ENCODE measurements around the gene TMEM138.

The TMEM138 gene

GRCh38 chr11:61333550-61334433 lies 28.4 kb upstream of the TMEM138 start:
- Histone ChIP-seq H3K27me3 (ENCODE audit: insufficient read depth, poor library complexity, severe bottlenecking) (no peaks in the 10 kb centered on the region), H3K27ac (replicated peaks) (peak overlapping the region; percentile 86), H3K4me3 (replicated peaks; ENCODE audit: insufficient read depth, low read length) (peak overlapping the region; percentile 95)
- TF ChIP-seq, protein P1, sequence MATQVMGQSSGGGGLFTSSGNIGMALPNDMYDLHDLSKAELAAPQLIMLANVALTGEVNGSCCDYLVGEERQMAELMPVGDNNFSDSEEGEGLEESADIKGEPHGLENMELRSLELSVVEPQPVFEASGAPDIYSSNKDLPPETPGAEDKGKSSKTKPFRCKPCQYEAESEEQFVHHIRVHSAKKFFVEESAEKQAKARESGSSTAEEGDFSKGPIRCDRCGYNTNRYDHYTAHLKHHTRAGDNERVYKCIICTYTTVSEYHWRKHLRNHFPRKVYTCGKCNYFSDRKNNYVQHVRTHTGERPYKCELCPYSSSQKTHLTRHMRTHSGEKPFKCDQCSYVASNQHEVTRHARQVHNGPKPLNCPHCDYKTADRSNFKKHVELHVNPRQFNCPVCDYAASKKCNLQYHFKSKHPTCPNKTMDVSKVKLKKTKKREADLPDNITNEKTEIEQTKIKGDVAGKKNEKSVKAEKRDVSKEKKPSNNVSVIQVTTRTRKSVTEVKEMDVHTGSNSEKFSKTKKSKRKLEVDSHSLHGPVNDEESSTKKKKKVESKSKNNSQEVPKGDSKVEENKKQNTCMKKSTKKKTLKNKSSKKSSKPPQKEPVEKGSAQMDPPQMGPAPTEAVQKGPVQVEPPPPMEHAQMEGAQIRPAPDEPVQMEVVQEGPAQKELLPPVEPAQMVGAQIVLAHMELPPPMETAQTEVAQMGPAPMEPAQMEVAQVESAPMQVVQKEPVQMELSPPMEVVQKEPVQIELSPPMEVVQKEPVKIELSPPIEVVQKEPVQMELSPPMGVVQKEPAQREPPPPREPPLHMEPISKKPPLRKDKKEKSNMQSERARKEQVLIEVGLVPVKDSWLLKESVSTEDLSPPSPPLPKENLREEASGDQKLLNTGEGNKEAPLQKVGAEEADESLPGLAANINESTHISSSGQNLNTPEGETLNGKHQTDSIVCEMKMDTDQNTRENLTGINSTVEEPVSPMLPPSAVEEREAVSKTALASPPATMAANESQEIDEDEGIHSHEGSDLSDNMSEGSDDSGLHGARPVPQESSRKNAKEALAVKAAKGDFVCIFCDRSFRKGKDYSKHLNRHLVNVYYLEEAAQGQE (IDR thresholded peaks at IDR 0.05; ENCODE audit: insufficient replicate concordance, low read depth) = no peak
- TF ChIP-seq GABPA (IDR thresholded peaks at IDR 0.05; ENCODE audit: low read depth) (no peak), SPI1 (IDR thresholded peaks at IDR 0.05; ENCODE audit: borderline replicate concordance, low read depth) (no peak), POLR2AphosphoS5 (IDR thresholded peaks at IDR 0.05; ENCODE audit: low read depth) (no peak)
- TF ChIP-seq, protein P2, sequence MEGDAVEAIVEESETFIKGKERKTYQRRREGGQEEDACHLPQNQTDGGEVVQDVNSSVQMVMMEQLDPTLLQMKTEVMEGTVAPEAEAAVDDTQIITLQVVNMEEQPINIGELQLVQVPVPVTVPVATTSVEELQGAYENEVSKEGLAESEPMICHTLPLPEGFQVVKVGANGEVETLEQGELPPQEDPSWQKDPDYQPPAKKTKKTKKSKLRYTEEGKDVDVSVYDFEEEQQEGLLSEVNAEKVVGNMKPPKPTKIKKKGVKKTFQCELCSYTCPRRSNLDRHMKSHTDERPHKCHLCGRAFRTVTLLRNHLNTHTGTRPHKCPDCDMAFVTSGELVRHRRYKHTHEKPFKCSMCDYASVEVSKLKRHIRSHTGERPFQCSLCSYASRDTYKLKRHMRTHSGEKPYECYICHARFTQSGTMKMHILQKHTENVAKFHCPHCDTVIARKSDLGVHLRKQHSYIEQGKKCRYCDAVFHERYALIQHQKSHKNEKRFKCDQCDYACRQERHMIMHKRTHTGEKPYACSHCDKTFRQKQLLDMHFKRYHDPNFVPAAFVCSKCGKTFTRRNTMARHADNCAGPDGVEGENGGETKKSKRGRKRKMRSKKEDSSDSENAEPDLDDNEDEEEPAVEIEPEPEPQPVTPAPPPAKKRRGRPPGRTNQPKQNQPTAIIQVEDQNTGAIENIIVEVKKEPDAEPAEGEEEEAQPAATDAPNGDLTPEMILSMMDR (IDR thresholded peaks at IDR 0.05; ENCODE audit: insufficient read depth, low read length) = no peak
- DNase-seq (ENCODE audit: low read depth in 1 of 2, low spot score in 1 of 2) = no peak

GRCh38 chr11:61334434-61335354 lies 27.5 kb upstream of the TMEM138 start:
- TF ChIP-seq, protein P2 (IDR thresholded peaks at IDR 0.05; ENCODE audit: insufficient read depth, low read length) = no peak
- TF ChIP-seq, protein P1 (IDR thresholded peaks at IDR 0.05; ENCODE audit: insufficient replicate concordance, low read depth) = no peak
- TF ChIP-seq SPI1 (IDR thresholded peaks at IDR 0.05; ENCODE audit: borderline replicate concordance, low read depth) = no peak
- no peak for TF ChIP-seq POLR2AphosphoS5 (IDR thresholded peaks at IDR 0.05; ENCODE audit: low read depth)
- no peak for TF ChIP-seq GABPA (IDR thresholded peaks at IDR 0.05; ENCODE audit: low read depth)
- no peak overlapping the region for H3K4me3 ChIP-seq (replicated peaks; ENCODE audit: insufficient read depth, low read length)
- no peak for DNase-seq (ENCODE audit: low read depth in 1 of 2, low spot score in 1 of 2)
- no peak overlapping the region for H3K27ac ChIP-seq (replicated peaks)
- no peaks in the 10 kb centered on the region for H3K27me3 ChIP-seq (ENCODE audit: insufficient read depth, poor library complexity, severe bottlenecking)

- Histone ChIP-seq H3K27me3 (ENCODE audit: insufficient read depth, poor library complexity, severe bottlenecking) (no peaks in the 10 kb centered on the region), H3K4me3 (replicated peaks; ENCODE audit: insufficient read depth, low read length) (no peak overlapping the region), H3K27ac (replicated peaks) (no peak overlapping the region; the same call in 1 of the 2 replicates)
- TF ChIP-seq POLR2AphosphoS5 (IDR thresholded peaks at IDR 0.05; ENCODE audit: low read depth) = no peak
- no peak for TF ChIP-seq SPI1 (IDR thresholded peaks at IDR 0.05; ENCODE audit: borderline replicate concordance, low read depth)
- TF ChIP-seq GABPA (IDR thresholded peaks at IDR 0.05; ENCODE audit: low read depth) = no peak
- TF ChIP-seq, protein P2 (IDR thresholded peaks at IDR 0.05; ENCODE audit: insufficient read depth, low read length) = no peak
- no peak for DNase-seq (ENCODE audit: low read depth in 1 of 2, low spot score in 1 of 2)
These were observed 26.8 kb upstream of the TMEM138 start for GRCh38 chr11:61335355-61335710.
